Fibroblast of villous mesenchyme (primary cell): ENCODE results near the gene ECE1. TPM values are rescaled to one million over a fixed set of nuclear protein-coding genes. Genes with fewer than 3 reads are reported as not detected.

Experiments
- DNase-seq: peaks from one replicate; pipeline ENCODE4 v3.0.0-alpha.2; 2010; ENCODE audit warnings: low read depth
- H3K4me3 ChIP-seq: 2 replicates; pipeline ENCODE4 v1.5.1; 2011; ENCODE audit warnings: low read depth, mild to moderate bottlenecking, low read length
- CTCF ChIP-seq: IDR thresholded peaks from 2 replicates; pipeline ENCODE4 v1.5.1; 2012; ENCODE audit warnings: low read depth, mild to moderate bottlenecking, low read length; ENCODE audit not compliant: insufficient read depth
- total RNA-seq: library from RNA; depleted of rRNA; stranded (reverse); fragments of >200 nt; gene quantifications from 2 replicates; pipeline ENCODE4 v1.2.3, GENCODE V29; 2012

Gene ECE1
- total RNA-seq, 1 donor, result 127 TPM

DNA sequence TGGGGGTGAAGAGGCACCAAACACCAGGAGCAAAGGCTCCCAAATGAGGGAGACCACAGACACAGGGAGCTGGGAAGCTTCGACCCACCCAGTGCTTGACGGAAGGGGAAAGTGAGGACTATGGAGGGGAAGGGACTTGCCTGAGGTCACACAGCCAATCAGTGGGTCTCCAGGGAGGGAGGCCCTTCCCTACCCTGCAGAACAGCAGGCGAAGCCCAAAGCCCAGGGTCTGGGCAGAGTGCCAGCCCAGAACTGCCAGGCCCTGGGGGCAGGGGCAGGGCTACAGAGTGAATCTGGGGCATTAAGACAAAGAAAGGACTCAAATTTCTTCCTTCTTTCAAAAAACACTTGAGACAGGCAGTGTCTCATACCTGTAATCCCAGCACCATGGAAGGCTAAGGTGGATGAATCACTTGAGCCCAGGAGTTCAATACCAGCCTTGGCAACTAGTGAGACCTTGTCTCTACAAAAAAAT, 45.5 kb upstream of the ECE1 start:
- DNase-seq, result no peak
- H3K4me3 ChIP-seq, result no peak overlapping the region
- no peak for TF ChIP-seq CTCF

- no peak for DNase-seq
- TF ChIP-seq CTCF, result no peak
Observed at GRCh38 chr1:21335088-21335691, 44.9 kb upstream of the ECE1 start.

GRCh38 chr1:21334214-21335087, 44.2 kb upstream of the ECE1 start:
- TF ChIP-seq CTCF, result peak; percentile 94
- DNase-seq, result peak; percentile 92
- H3K4me3 ChIP-seq, result peak overlapping the region; percentile 45

More at GRCh38 chr1:21335088-21335691, 44.9 kb upstream of the ECE1 start:
- H3K4me3 ChIP-seq, result peak overlapping the region; percentile 45

GRCh38 chr1:21333824-21334213, 43.6 kb upstream of the ECE1 start:
- DNase-seq, result no peak
- TF ChIP-seq CTCF, result no peak
- H3K4me3 ChIP-seq, result no peak overlapping the region

GRCh38 chr1:21332554-21333311, 42.5 kb upstream of the ECE1 start:
- DNase-seq, result no peak
- no peak for TF ChIP-seq CTCF

GRCh38 chr1:21331752-21332478, 41.7 kb upstream of the ECE1 start:
- H3K4me3 ChIP-seq, result no peak overlapping the region
- peak; percentile 85 for DNase-seq
- no peak for TF ChIP-seq CTCF

More at GRCh38 chr1:21332554-21333311, 42.5 kb upstream of the ECE1 start:
- no peak overlapping the region for H3K4me3 ChIP-seq
